GM06990 (cell line): Measurements from ENCODE around the gene RBM4.

Experiments used
- DNase-seq: peaks from one replicate; pipeline ENCODE4 v3.0.0-alpha.2; 2011; ENCODE audit not compliant: insufficient read length; ENCODE audit errors: extremely low read depth
- H3K27me3 ChIP-seq: replicated peaks from 2 replicates; pipeline ENCODE4 v1.6.0; 2011; ENCODE audit warnings: low read length; ENCODE audit not compliant: control insufficient read depth, insufficient read depth
- H3K36me3 ChIP-seq: 2 replicates; pipeline ENCODE4 v1.5.1; 2011; ENCODE audit warnings: low read length; ENCODE audit not compliant: control insufficient read depth, insufficient read depth
- H3K4me3 ChIP-seq: replicated peaks from 2 replicates; pipeline ENCODE4 v1.5.1; 2011; ENCODE audit warnings: low read depth, mild to moderate bottlenecking, control low read depth, low read length
- CTCF ChIP-seq: IDR thresholded peaks from 2 replicates; pipeline ENCODE4 v1.5.1; 2011; ENCODE audit warnings: low read length, control low read depth, mild to moderate bottlenecking, inconsistent platforms; ENCODE audit not compliant: insufficient read depth, poor library complexity, severe bottlenecking

RBM4 gene

DNA sequence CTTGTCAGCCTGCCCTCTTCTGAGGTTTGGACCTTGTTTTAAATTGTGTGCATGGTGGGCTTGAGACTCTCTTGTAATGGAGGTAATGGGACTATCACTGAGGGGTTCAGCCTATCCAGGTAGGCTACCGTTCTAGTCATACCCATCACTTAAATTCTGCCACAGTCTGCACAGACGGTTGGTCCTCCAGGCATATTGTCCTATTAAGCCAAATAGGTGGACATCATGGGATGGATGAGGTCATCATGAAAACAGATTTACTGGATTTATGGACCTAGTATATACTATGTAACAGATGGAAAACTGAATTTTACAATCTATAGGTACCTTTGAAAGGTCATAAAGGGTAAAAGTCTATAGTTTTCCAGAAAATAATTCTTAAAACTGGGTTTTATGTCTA lies 9.1 kb upstream of the RBM4 start:
- H3K36me3 ChIP-seq = peaks cover 42% of the 10 kb centered on the region
- TF ChIP-seq CTCF = no peak
- DNase-seq = no peak
- H3K27me3 ChIP-seq = no peaks in the 10 kb centered on the region
- no peak overlapping the region for H3K4me3 ChIP-seq

- no peak for TF ChIP-seq CTCF
- no peak overlapping the region for H3K4me3 ChIP-seq
- no peaks in the 10 kb centered on the region for H3K27me3 ChIP-seq
- no peak for DNase-seq
- peaks cover 24% of the 10 kb centered on the region for H3K36me3 ChIP-seq
Measured at GRCh38 chr11:66631883-66632282, 6.6 kb upstream of the RBM4 start.

DNA sequence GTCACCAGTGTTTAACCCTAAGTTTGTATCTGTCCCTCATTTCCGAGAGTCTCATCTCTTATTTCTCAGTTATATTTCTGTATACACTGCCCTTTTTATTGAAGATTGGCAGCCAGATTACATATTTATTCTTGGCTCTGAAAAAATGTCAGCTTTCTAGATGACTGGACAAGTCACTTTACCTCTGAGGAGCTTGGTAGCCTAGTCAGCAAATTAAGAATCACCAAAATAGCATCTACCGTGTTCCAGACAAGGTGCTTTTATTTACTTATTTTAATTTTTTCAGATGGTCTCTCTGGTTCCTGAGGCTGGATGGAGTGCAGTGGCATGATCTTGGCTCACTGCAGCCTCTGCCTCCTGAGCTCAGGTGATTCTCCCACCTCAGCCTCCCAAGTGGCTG lies 5.6 kb upstream of the RBM4 start:
- TF ChIP-seq CTCF = no peak
- H3K27me3 ChIP-seq = no peaks in the 10 kb centered on the region
- DNase-seq = no peak
- no peak overlapping the region for H3K4me3 ChIP-seq
- peaks cover 15% of the 10 kb centered on the region for H3K36me3 ChIP-seq

- no peak for TF ChIP-seq CTCF
- H3K36me3 ChIP-seq = peaks cover 6% of the 10 kb centered on the region
- DNase-seq = no peak
- no peak overlapping the region for H3K4me3 ChIP-seq
- no peaks in the 10 kb centered on the region for H3K27me3 ChIP-seq
Measured at GRCh38 chr11:66636411-66636810, 2.1 kb upstream of the RBM4 start.

GRCh38 chr11:66637557-66638176 lies 836 bp upstream of the RBM4 start:
- Histone ChIP-seq H3K36me3 (peaks cover 5% of the 10 kb centered on the region), H3K4me3 (peak overlapping the region; percentile 47), H3K27me3 (no peaks in the 10 kb centered on the region)
- TF ChIP-seq CTCF = no peak
- no peak for DNase-seq
